Right lobe of liver (tissue), 4 donors: ENCODE results near the gene RCE1.

Source experiments
- POLR2A ChIP-seq: fragments of 450-650 bp; IDR thresholded peaks from one replicate; pipeline ENCODE4 v1.6.1; 2017; ENCODE audit warnings: antibody characterized with exemption, mild to moderate bottlenecking
- TF ChIP-seq, protein P1 (sequence below), 4 donors: fragments of 200-600 bp in 3 of 4; fragments of 450-650 bp in 1 of 4; IDR thresholded peaks; one replicate each; pipeline versions ENCODE4 v1.5.1 to v1.8.0; 2016 to 2022; ENCODE audit warnings: antibody characterized with exemption in 4 of 4, mild to moderate bottlenecking in 2 of 4
- donor health status: DM: no; HTN: no; CAD: no.
- donor health status: DM: no; HTN: no; CAD: no.
- donor health status: DM: no; HTN: yes; CAD: no.

DNA sequence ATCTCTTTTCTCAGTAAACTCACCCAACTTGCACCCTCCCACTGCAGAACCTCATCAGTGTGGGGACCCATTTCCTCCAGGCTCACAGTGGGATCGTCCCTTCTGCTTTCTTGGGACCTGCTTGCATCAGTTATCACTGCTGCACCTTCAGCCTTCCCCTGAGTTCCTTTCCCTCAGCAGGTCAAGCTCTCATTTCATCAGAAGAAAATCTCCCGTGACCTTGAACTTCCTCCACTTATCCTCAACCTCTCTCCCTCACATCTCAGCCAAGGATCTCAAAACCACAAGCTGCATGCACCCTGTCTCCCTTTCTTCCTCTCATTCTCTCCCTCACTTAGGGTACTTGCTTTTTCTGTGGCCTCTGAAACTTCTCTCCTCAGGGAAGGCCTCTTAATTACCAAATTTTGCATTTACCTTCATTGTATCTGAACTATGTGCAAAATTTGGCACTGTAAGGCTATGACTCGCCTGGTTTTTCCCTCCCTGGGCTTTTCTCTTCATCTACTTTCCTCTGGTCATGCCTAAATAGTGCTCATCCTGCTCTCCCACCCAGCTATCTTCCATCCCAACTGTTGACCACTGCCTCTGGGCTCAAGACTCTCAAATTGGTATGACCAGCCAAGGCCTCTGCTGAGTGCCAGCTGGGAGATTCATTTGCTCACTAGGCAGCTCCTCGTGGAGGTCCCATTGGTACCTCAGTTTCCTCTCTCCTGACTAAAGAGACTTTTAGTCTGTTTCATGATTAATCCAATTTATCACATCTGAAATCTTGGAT, 2.7 kb upstream of the RCE1 start:
- TF ChIP-seq POLR2A = no peak
- TF ChIP-seq, protein P1, sequence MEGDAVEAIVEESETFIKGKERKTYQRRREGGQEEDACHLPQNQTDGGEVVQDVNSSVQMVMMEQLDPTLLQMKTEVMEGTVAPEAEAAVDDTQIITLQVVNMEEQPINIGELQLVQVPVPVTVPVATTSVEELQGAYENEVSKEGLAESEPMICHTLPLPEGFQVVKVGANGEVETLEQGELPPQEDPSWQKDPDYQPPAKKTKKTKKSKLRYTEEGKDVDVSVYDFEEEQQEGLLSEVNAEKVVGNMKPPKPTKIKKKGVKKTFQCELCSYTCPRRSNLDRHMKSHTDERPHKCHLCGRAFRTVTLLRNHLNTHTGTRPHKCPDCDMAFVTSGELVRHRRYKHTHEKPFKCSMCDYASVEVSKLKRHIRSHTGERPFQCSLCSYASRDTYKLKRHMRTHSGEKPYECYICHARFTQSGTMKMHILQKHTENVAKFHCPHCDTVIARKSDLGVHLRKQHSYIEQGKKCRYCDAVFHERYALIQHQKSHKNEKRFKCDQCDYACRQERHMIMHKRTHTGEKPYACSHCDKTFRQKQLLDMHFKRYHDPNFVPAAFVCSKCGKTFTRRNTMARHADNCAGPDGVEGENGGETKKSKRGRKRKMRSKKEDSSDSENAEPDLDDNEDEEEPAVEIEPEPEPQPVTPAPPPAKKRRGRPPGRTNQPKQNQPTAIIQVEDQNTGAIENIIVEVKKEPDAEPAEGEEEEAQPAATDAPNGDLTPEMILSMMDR (IDR thresholded peaks at IDR 0.05) = no peak
